WERI-Rb-1 (cell line): ENCODE data around the gene LCA5.

Experiments used
- DNase-seq: peaks from one replicate; pipeline ENCODE4 v3.0.0-alpha.2; 2020
- H3K27ac ChIP-seq: fragments of 250-450 bp; sonication (Bioruptor Pico); 2 replicates; pipeline ENCODE4 v1.5.1; 2020; ENCODE audit warnings: mild to moderate bottlenecking, moderate library complexity
- H3K27me3 ChIP-seq: fragments of 250-450 bp; sonication (Bioruptor Pico); 2 replicates; pipeline ENCODE4 v1.5.1; 2021; ENCODE audit warnings: mild to moderate bottlenecking, low read depth, moderate library complexity; ENCODE audit not compliant: insufficient read depth, severe bottlenecking
- H3K36me3 ChIP-seq: fragments of 250-450 bp; sonication (Bioruptor Pico); 2 replicates; pipeline ENCODE4 v1.5.1; 2020; ENCODE audit warnings: mild to moderate bottlenecking, moderate library complexity
- H3K4me3 ChIP-seq: 2 replicates; pipeline ENCODE4 v1.5.1; 2011; ENCODE audit warnings: low read depth, mild to moderate bottlenecking, control low read depth, low read length
- H3K9me3 ChIP-seq: fragments of 250-450 bp; sonication (Bioruptor Pico); 2 replicates; pipeline ENCODE4 v1.5.1; 2021; ENCODE audit warnings: mild to moderate bottlenecking, moderate library complexity; ENCODE audit not compliant: severe bottlenecking
- CTCF ChIP-seq: IDR thresholded peaks from 2 replicates; pipeline ENCODE4 v1.5.1; 2011; ENCODE audit warnings: low read depth, mild to moderate bottlenecking, control low read depth, inconsistent platforms, low read length

Gene LCA5

GRCh38 chr6:79469376-79470246 is 67.6 kb downstream of the LCA5 start:
- H3K27me3 ChIP-seq: no peaks in the 10 kb centered on the region
- H3K27ac ChIP-seq: no peak overlapping the region
- DNase-seq: no peak
- no peak for TF ChIP-seq CTCF
- no peaks in the 10 kb centered on the region for H3K36me3 ChIP-seq
- no peaks in the 10 kb centered on the region for H3K9me3 ChIP-seq
- H3K4me3 ChIP-seq: no peak overlapping the region

GRCh38 chr6:79468587-79468986 is 68.6 kb downstream of the LCA5 start:
- H3K4me3 ChIP-seq: no peak overlapping the region
- no peak for TF ChIP-seq CTCF
- no peaks in the 10 kb centered on the region for H3K9me3 ChIP-seq
- H3K36me3 ChIP-seq: no peaks in the 10 kb centered on the region
- no peaks in the 10 kb centered on the region for H3K27me3 ChIP-seq
- no peak overlapping the region for H3K27ac ChIP-seq
- DNase-seq: no peak

- H3K9me3 ChIP-seq: no peaks in the 10 kb centered on the region
- no peaks in the 10 kb centered on the region for H3K36me3 ChIP-seq
- no peak for DNase-seq
- H3K4me3 ChIP-seq: no peak overlapping the region
- no peak overlapping the region for H3K27ac ChIP-seq
- no peaks in the 10 kb centered on the region for H3K27me3 ChIP-seq
- TF ChIP-seq CTCF: no peak
Measured at GRCh38 chr6:79468116-79468515, 69.1 kb downstream of the LCA5 start.

GRCh38 chr6:79467716-79468115 is 69.5 kb downstream of the LCA5 start:
- H3K9me3 ChIP-seq: no peaks in the 10 kb centered on the region
- H3K36me3 ChIP-seq: no peaks in the 10 kb centered on the region
- DNase-seq: no peak
- TF ChIP-seq CTCF: no peak
- no peak overlapping the region for H3K27ac ChIP-seq
- no peak overlapping the region for H3K4me3 ChIP-seq
- no peaks in the 10 kb centered on the region for H3K27me3 ChIP-seq

- DNase-seq: no peak
- Histone ChIP-seq H3K36me3 (no peaks in the 10 kb centered on the region), H3K9me3 (no peaks in the 10 kb centered on the region), H3K27ac (no peak overlapping the region), H3K4me3 (no peak overlapping the region), H3K27me3 (no peaks in the 10 kb centered on the region)
- TF ChIP-seq CTCF: no peak
Measured at GRCh38 chr6:79466207-79466834, 70.9 kb downstream of the LCA5 start.
